Stimulated activated naive CD4-positive, alpha-beta T cell treated with Interleukin-2 at 50 U/mL for 16 hours (primary cell): ENCODE measurements around the gene ATP7A.
"Not testable (repeated sequence)": the region's sequence is repeated elsewhere in the genome, so short reads cannot be mapped to it uniquely, and the experiment has no call there.

Source experiments
- DNase-seq: peaks from one replicate; lab custom pipeline; 2025; lab: John Stamatoyannopoulos, UW

The ATP7A gene

GRCh38 chrX:77910108-77910840, at the start of gene ATP7A:
Gene ATP7A, plus strand, starts transcription at chrX:77910693. Its CDS starts 60,949 bp downstream, at chrX:77971642.
- DNase-seq: peak; percentile 94

GRCh38 chrX:77875372-77875771, 35.1 kb upstream of the ATP7A start:
- no peak for DNase-seq

- not testable (repeated sequence) for DNase-seq
These were observed 29.1 kb upstream of the ATP7A start for GRCh38 chrX:77881418-77881817.

- DNase-seq: no peak
These were observed 17.6 kb upstream of the ATP7A start for GRCh38 chrX:77892887-77893286.

- no peak for DNase-seq
These were observed 16.8 kb upstream of the ATP7A start for GRCh38 chrX:77893713-77894112.

GRCh38 chrX:77894921-77895886, 15.3 kb upstream of the ATP7A start, which contains the start of gene MAGT1:
Gene MAGT1, minus strand, starts transcription at chrX:77895435. Its CDS starts 25 bp downstream, at chrX:77895410.
- peak; percentile 89 for DNase-seq

- peak; percentile 56 for DNase-seq
These were observed 11.2 kb upstream of the ATP7A start, which contains the start of gene COX7B for GRCh38 chrX:77899081-77899828. Gene COX7B, plus strand, starts transcription at chrX:77899468. Its CDS starts 86 bp downstream, at chrX:77899554.

- no peak for DNase-seq
These were observed 9.8 kb upstream of the ATP7A start for GRCh38 chrX:77900688-77901087.

- DNase-seq: no peak
These were observed 9.0 kb upstream of the ATP7A start for GRCh38 chrX:77901506-77901905.

- no peak for DNase-seq
These were observed 6.9 kb downstream of the ATP7A start for GRCh38 chrX:77917294-77917933.

- no peak for DNase-seq
These were observed 8.1 kb downstream of the ATP7A start for GRCh38 chrX:77918568-77918967.

GRCh38 chrX:77919370-77919769, 8.9 kb downstream of the ATP7A start:
- DNase-seq: not testable (repeated sequence)

- DNase-seq: no peak
These were observed 12.3 kb downstream of the ATP7A start for GRCh38 chrX:77922787-77923186.

- no peak for DNase-seq
These were observed 13.9 kb downstream of the ATP7A start for GRCh38 chrX:77924320-77924859.

- DNase-seq: no peak
These were observed 15.3 kb downstream of the ATP7A start for GRCh38 chrX:77925764-77926163.

- DNase-seq: no peak
These were observed 20.1 kb downstream of the ATP7A start for GRCh38 chrX:77930581-77930980.

- no peak for DNase-seq
These were observed 25.4 kb downstream of the ATP7A start for GRCh38 chrX:77935886-77936285.

- no peak for DNase-seq
These were observed 25.8 kb downstream of the ATP7A start for GRCh38 chrX:77936299-77936698.

- DNase-seq: no peak
These were observed 26.8 kb downstream of the ATP7A start for GRCh38 chrX:77937291-77937690.

GRCh38 chrX:77938083-77938680, 27.7 kb downstream of the ATP7A start:
- DNase-seq: no peak

- DNase-seq: not testable (repeated sequence)
These were observed 34.5 kb downstream of the ATP7A start for GRCh38 chrX:77945031-77945430.
